ENCODE data around the gene ZNF26. TPM values are rescaled to one million over a fixed set of nuclear protein-coding genes. Genes with fewer than 3 reads are reported as not detected.

ZNF26 gene
- total RNA-seq, 4 donors from 2014 or later, result 6.7 to 9.8 (median 9.2) TPM

- Histone ChIP-seq H3K4me1 (peaks cover 3 to 15% (median 3%) of the 10 kb centered on the region in 3 donors), H3K9me3 (peaks cover 4 to 68% (median 12%) of the 10 kb centered on the region in 3 donors), H3K27ac (peak overlapping the region in 3 of 4 donors; percentile 85 to 98 (median 96)), H3K4me3 (peak overlapping the region; percentile 84 to 88), H3K36me3 (peaks cover 12 to 41% of the 10 kb centered on the region in 2 donors), H3K27me3 (no peaks in the 10 kb centered on the region)
- TF ChIP-seq CTCF (IDR thresholded peaks at IDR 0.05) (no peak), EP300 (IDR thresholded peaks at IDR 0.05) (no peak), POLR2A (IDR thresholded peaks at IDR 0.05) (no peak)
- no peak for ATAC-seq
- 44 to 46% methylated on average over 4 of the region's 4 CpGs for WGBS, 2 donors (ENCODE audit: low coverage in 1 of 2)
Measured at GRCh38 chr12:133038118-133038709, 52.0 kb downstream of the ZNF26 start.

DNA sequence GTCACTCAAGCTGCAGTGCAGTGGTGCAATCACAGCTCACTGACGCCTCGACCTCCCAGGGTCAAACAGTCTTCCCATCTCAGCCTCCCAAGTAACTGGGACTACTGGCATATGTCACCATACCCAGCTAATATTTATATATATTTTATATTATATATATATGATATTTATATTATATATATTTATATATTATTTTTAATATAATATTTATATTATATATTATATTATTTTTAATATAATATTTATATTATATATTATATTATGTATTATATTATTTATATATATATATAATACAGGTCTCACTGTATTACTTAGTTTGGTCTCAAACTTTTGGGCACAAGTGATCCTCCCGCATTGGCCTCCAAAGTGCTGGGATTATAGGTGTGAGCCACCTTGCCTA is 60.5 kb downstream of the ZNF26 start:
- Histone ChIP-seq H3K4me1 (no peaks in the 10 kb centered on the region), H3K9me3 (peaks cover 15 to 100% (median 35%) of the 10 kb centered on the region in 3 donors), H3K27me3 (no peaks in the 10 kb centered on the region), H3K36me3 (peaks cover 43 to 100% of the 10 kb centered on the region in 2 donors), H3K27ac (no peak overlapping the region), H3K4me3 (no peak overlapping the region)
- WGBS, 2 donors (ENCODE audit: low coverage in 1 of 2), result 95 to 100% methylated on average over 2 to 3 of the region's 3 CpGs
- TF ChIP-seq EP300 (IDR thresholded peaks at IDR 0.05) (no peak), POLR2AphosphoS5 (IDR thresholded peaks at IDR 0.05) (no peak), CTCF (IDR thresholded peaks at IDR 0.05) (no peak), POLR2A (IDR thresholded peaks at IDR 0.05) (no peak)
- no peak for ATAC-seq

DNA sequence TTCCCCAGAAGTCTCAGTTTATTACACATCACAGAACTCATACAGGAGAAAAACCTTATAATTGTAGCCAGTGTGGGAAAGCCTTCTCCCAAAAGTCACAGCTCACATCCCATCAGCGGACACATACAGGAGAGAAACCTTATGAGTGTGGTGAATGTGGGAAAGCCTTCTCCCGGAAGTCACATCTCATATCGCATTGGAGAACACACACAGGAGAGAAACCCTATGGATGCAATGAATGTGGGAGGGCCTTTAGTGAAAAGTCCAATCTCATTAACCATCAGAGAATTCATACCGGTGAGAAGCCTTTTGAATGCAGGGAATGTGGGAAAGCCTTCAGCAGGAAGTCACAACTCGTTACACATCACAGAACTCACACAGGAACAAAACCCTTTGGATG is 71.3 kb downstream of the ZNF26 start:
- 97 to 100% methylated on average over 2 to 4 of the region's 5 CpGs for WGBS, 2 donors (ENCODE audit: low coverage in 1 of 2)
- Histone ChIP-seq H3K27ac (no peak overlapping the region), H3K4me1 (no peaks in the 10 kb centered on the region), H3K36me3 (peaks cover 25 to 99% of the 10 kb centered on the region in 2 donors), H3K4me3 (no peak overlapping the region), H3K9me3 (peaks cover 49 to 100% (median 50%) of the 10 kb centered on the region in 3 donors), H3K27me3 (no peaks in the 10 kb centered on the region)
- TF ChIP-seq POLR2A (IDR thresholded peaks at IDR 0.05) (no peak), CTCF (IDR thresholded peaks at IDR 0.05) (no peak), POLR2AphosphoS5 (IDR thresholded peaks at IDR 0.05) (no peak), EP300 (IDR thresholded peaks at IDR 0.05) (no peak)
- no peak for ATAC-seq

GRCh38 chr12:133058203-133059113 is 72.3 kb downstream of the ZNF26 start:
- H3K4me3 ChIP-seq, result no peak overlapping the region
- WGBS, 2 donors (ENCODE audit: low coverage in 1 of 2), result 93 to 96% methylated on average over 4 to 7 of the region's 8 CpGs
- ATAC-seq, result no peak
- no peaks in the 10 kb centered on the region for H3K27me3 ChIP-seq
- peaks cover 19 to 98% of the 10 kb centered on the region in 2 donors for H3K36me3 ChIP-seq
- H3K4me1 ChIP-seq, result no peaks in the 10 kb centered on the region
- H3K27ac ChIP-seq, result no peak overlapping the region
- TF ChIP-seq CTCF (IDR thresholded peaks at IDR 0.05), result no peak
- TF ChIP-seq EP300 (IDR thresholded peaks at IDR 0.05), result no peak
- TF ChIP-seq POLR2A (IDR thresholded peaks at IDR 0.05), result no peak
- no peak for TF ChIP-seq POLR2AphosphoS5 (IDR thresholded peaks at IDR 0.05)
- H3K9me3 ChIP-seq, result peaks cover 47 to 100% (median 56%) of the 10 kb centered on the region in 3 donors

Data from gastroesophageal sphincter (tissue), 4 donors.